ENCODE measurements around the gene ZNF436.
A peak's percentile ranks its signal among the peaks of the same experiment; 100 is the strongest.

- no peak for TF ChIP-seq CUX1 (CRISPR knock-in tag; IDR thresholded peaks at IDR 0.05)
- no peak for TF ChIP-seq ZNF76 (CRISPR knock-in tag; IDR thresholded peaks at IDR 0.05; ENCODE audit: borderline replicate concordance)
- 0 out of 2 replicates have a peak, but pooled peaks have one; percentile 33 for TF ChIP-seq POLR2A (conservative IDR thresholded peaks at IDR 0.05)
- no peak for TF ChIP-seq MAFF (IDR thresholded peaks at IDR 0.05; ENCODE audit: low read length)
- TF ChIP-seq ZFP36 (IDR thresholded peaks at IDR 0.05; ENCODE audit: low read depth, low read length, partially characterized antibody): no peak
- TF ChIP-seq NR2C1 (IDR thresholded peaks at IDR 0.05): no peak
- no peak for TF ChIP-seq NR2C1 (tag; IDR thresholded peaks at IDR 0.05)
- TF ChIP-seq HMGN3 (IDR thresholded peaks at IDR 0.05; ENCODE audit: borderline replicate concordance, extremely low read depth, insufficient read length, low read depth, low read length): no peak
- TF ChIP-seq CTCF (IDR thresholded peaks at IDR 0.05 in 2 of 3, conservative IDR thresholded peaks at IDR 0.05 in 1 of 3; ENCODE audit: insufficient read depth in 2 of 3, low read depth in 1 of 3, low read length in 3 of 3): no peak
Measured at GRCh38 chr1:23325393-23325792, 44.2 kb downstream of the ZNF436 start.
